GM12878 (cell line): ENCODE data around the gene ORM2. TPM values are rescaled to one million over a fixed set of nuclear protein-coding genes. Genes with fewer than 3 reads are reported as not detected.

ENCODE experiments used
- BACH1 ChIP-seq: fragments of 450-650 bp; IDR thresholded peaks from 2 replicates; pipeline ENCODE4 v1.6.1; 2017; ENCODE audit warnings: mild to moderate bottlenecking, borderline replicate concordance
- BRCA1 ChIP-seq: IDR thresholded peaks from 2 replicates; pipeline ENCODE4 v1.6.1; 2011; ENCODE audit warnings: low read depth, low read length, improper control_type of control experiment
- CBX3 ChIP-seq: fragments of 200-600 bp; sonication (generic); IDR thresholded peaks from 2 replicates; pipeline ENCODE4 v1.6.1; 2016; ENCODE audit warnings: low read depth, borderline replicate concordance
- CREB1 ChIP-seq: IDR thresholded peaks from 2 replicates; pipeline ENCODE4 v1.6.1; 2012; ENCODE audit warnings: low read depth, mild to moderate bottlenecking, inconsistent platforms
- E2F8 ChIP-seq: fragments of 450-650 bp; IDR thresholded peaks from 2 replicates; pipeline ENCODE4 v1.6.1; 2018; ENCODE audit warnings: mild to moderate bottlenecking, low read depth, moderate library complexity; ENCODE audit not compliant: partially characterized antibody
- NBN ChIP-seq: fragments of 450-650 bp; IDR thresholded peaks from 2 replicates; pipeline ENCODE4 v1.6.1; 2016
- NRF1 ChIP-seq: conservative IDR thresholded peaks from 2 replicates; pipeline ENCODE4 v1.6.1; 2011; ENCODE audit warnings: mild to moderate bottlenecking, low read depth, low read length, improper control_type of control experiment
- POLR2AphosphoS5 ChIP-seq: IDR thresholded peaks from 2 replicates; pipeline ENCODE4 v1.6.1; 2011; ENCODE audit warnings: mild to moderate bottlenecking, low read length, inconsistent platforms
- RB1 ChIP-seq: fragments of 450-650 bp; formaldehyde crosslinking; IDR thresholded peaks from 2 replicates; pipeline ENCODE4 v1.6.1; 2017; ENCODE audit warnings: mild to moderate bottlenecking, borderline replicate concordance
- YY1 ChIP-seq: IDR thresholded peaks from 2 replicates; pipeline ENCODE4 v1.6.1; 2011; ENCODE audit warnings: low read depth, mild to moderate bottlenecking, low read length
- ZNF207 ChIP-seq: fragments of 450-650 bp; IDR thresholded peaks from 2 replicates; pipeline ENCODE4 v1.6.1; 2014; ENCODE audit warnings: antibody characterized with exemption, mild to moderate bottlenecking, borderline replicate concordance
- ZNF274 ChIP-seq: IDR thresholded peaks from one replicate; pipeline ENCODE4 v1.8.0; 2011; ENCODE audit not compliant: insufficient read length, insufficient read depth
- ZNF384 ChIP-seq: IDR thresholded peaks from 2 replicates; pipeline ENCODE4 v1.6.1; 2012; ENCODE audit warnings: low read depth, mild to moderate bottlenecking, low read length, improper control_type of control experiment, borderline replicate concordance
- ZNF687 ChIP-seq: fragments of 450-650 bp; IDR thresholded peaks from 2 replicates; pipeline ENCODE4 v1.6.1; 2017; ENCODE audit warnings: mild to moderate bottlenecking, moderate library complexity
- polyA plus RNA-seq, 11 experiments: library from polyadenylated mRNA; depleted of rRNA in 4 of 11; unstranded in 6 of 11; stranded (reverse) in 5 of 11; fragments of >200 nt; fragmentation: Nextera tagmentation in 4 of 11; fragmentation: Illumina TruSeq in 1 of 11; extraction: Ambion mirVana in 4 of 11; extraction: Trizol in 1 of 11; gene quantifications; 1 replicate in 1 of 11; 2 replicates in 10 of 11; pipeline versions ENCODE4 v1.2.1 to v1.2.3, GENCODE V29; 2011 to 2016; ENCODE audit warnings: inconsistent platforms in 2 of 11, missing spikeins in 2 of 11, low read depth in 1 of 11
- total RNA-seq, 4 experiments: library from RNA; depleted of rRNA in 3 of 4; stranded (reverse); fragments of >200 nt in 3 of 4; fragmentation: Illumina TruSeq in 1 of 4; extraction: Trizol in 1 of 4; gene quantifications; 2 replicates each; pipeline versions ENCODE4 v1.2.1 to v1.2.3, GENCODE V29; 2013 to 2021
- TF ChIP-seq, protein P1 (sequence below): fragments of 450-650 bp; formaldehyde crosslinking; IDR thresholded peaks from 2 replicates; pipeline ENCODE4 v1.5.0; 2022; ENCODE audit warnings: mild to moderate bottlenecking, missing genetic modification characterization
- TF ChIP-seq, protein P2 (sequence below): fragments of 450-650 bp; IDR thresholded peaks from 2 replicates; pipeline ENCODE4 v1.6.1; 2016; ENCODE audit warnings: mild to moderate bottlenecking, moderate library complexity, borderline replicate concordance

The ORM2 gene
- total and polyA plus RNA-seq, 10 of the 15 experiments (the other 5 are each of a cell fraction or from before 2014, with no cell fraction given) = 0.64 TPM; not detected in 9

GRCh38 chr9:114348906-114349482 is 19.3 kb downstream of the ORM2 start (continued):
- TF ChIP-seq ZNF207 (no peak), POLR2AphosphoS5 (peak; percentile 66), NBN (0 out of 2 replicates have a peak, but pooled peaks have one; percentile 58), CREB1 (peak; percentile 45; the same call in 1 of the 2 replicates), ZNF687 (peak; percentile 75), BACH1 (peak; percentile 47; the same call in 1 of the 2 replicates), CBX3 (no peak), ZNF274 (no peak), RB1 (no peak), YY1 (peak; percentile 39; the same call in 1 of the 2 replicates), NRF1 (no peak), BRCA1 (no peak), ZNF384 (peak; percentile 94), E2F8 (no peak)
- TF ChIP-seq, protein P1, sequence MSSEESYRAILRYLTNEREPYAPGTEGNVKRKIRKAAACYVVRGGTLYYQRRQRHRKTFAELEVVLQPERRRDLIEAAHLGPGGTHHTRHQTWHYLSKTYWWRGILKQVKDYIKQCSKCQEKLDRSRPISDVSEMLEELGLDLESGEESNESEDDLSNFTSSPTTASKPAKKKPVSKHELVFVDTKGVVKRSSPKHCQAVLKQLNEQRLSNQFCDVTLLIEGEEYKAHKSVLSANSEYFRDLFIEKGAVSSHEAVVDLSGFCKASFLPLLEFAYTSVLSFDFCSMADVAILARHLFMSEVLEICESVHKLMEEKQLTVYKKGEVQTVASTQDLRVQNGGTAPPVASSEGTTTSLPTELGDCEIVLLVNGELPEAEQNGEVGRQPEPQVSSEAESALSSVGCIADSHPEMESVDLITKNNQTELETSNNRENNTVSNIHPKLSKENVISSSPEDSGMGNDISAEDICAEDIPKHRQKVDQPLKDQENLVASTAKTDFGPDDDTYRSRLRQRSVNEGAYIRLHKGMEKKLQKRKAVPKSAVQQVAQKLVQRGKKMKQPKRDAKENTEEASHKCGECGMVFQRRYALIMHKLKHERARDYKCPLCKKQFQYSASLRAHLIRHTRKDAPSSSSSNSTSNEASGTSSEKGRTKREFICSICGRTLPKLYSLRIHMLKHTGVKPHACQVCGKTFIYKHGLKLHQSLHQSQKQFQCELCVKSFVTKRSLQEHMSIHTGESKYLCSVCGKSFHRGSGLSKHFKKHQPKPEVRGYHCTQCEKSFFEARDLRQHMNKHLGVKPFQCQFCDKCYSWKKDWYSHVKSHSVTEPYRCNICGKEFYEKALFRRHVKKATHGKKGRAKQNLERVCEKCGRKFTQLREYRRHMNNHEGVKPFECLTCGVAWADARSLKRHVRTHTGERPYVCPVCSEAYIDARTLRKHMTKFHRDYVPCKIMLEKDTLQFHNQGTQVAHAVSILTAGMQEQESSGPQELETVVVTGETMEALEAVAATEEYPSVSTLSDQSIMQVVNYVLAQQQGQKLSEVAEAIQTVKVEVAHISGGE (CRISPR knock-in tag) = no peak
- TF ChIP-seq, protein P2, sequence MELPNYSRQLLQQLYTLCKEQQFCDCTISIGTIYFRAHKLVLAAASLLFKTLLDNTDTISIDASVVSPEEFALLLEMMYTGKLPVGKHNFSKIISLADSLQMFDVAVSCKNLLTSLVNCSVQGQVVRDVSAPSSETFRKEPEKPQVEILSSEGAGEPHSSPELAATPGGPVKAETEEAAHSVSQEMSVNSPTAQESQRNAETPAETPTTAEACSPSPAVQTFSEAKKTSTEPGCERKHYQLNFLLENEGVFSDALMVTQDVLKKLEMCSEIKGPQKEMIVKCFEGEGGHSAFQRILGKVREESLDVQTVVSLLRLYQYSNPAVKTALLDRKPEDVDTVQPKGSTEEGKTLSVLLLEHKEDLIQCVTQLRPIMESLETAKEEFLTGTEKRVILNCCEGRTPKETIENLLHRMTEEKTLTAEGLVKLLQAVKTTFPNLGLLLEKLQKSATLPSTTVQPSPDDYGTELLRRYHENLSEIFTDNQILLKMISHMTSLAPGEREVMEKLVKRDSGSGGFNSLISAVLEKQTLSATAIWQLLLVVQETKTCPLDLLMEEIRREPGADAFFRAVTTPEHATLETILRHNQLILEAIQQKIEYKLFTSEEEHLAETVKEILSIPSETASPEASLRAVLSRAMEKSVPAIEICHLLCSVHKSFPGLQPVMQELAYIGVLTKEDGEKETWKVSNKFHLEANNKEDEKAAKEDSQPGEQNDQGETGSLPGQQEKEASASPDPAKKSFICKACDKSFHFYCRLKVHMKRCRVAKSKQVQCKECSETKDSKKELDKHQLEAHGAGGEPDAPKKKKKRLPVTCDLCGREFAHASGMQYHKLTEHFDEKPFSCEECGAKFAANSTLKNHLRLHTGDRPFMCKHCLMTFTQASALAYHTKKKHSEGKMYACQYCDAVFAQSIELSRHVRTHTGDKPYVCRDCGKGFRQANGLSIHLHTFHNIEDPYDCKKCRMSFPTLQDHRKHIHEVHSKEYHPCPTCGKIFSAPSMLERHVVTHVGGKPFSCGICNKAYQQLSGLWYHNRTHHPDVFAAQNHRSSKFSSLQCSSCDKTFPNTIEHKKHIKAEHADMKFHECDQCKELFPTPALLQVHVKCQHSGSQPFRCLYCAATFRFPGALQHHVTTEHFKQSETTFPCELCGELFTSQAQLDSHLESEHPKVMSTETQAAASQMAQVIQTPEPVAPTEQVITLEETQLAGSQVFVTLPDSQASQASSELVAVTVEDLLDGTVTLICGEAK = no peak
